HEK293 (cell line): ENCODE data around the gene ACVR1.

ENCODE experiments used
- CTCF ChIA-PET: fragments of 350-600 bp; formaldehyde crosslinking; extraction: SDS; loops from one replicate; lab custom pipeline; 2021; ENCODE audit warnings: antibody characterized with exemption; lab: Yijun Ruan, JAX
- POLR2A ChIA-PET: fragments of 300-600 bp; formaldehyde crosslinking; extraction: SDS; loops from one replicate; lab custom pipeline; 2020; ENCODE audit warnings: antibody characterized with exemption, inconsistent platforms; lab: Yijun Ruan, JAX
- H3K27ac ChIP-seq: fragments of 200-500 bp; sonication (Bioruptor generic); 2 replicates; pipeline ENCODE4 v1.5.1; 2014; ENCODE audit warnings: low read depth, low read length, control low read depth, inconsistent platforms; ENCODE audit errors: extremely low read depth
- H3K36me3 ChIP-seq, 2 experiments: fragments of 200-500 bp in 1 of 2; sonication (Bioruptor generic) in 1 of 2; 1 replicate in 1 of 2; 2 replicates in 1 of 2; pipeline ENCODE4 v1.5.1; 2014 to 2017; ENCODE audit warnings: inconsistent platforms in 2 of 2, low read length in 2 of 2; ENCODE audit not compliant: control insufficient read depth in 2 of 2, insufficient read depth in 1 of 2
- H3K4me1 ChIP-seq: fragments of 200-500 bp; sonication (Bioruptor generic); 2 replicates; pipeline ENCODE4 v1.5.1; 2014; ENCODE audit warnings: mild to moderate bottlenecking, low read length, inconsistent platforms; ENCODE audit not compliant: control insufficient read depth, insufficient read depth
- H3K4me3 ChIP-seq: 2 replicates; pipeline ENCODE4 v1.5.1; 2011; ENCODE audit warnings: low read depth, mild to moderate bottlenecking, control low read depth, low read length, moderate library complexity
- H3K9me3 ChIP-seq: fragments of 200-500 bp; sonication (Bioruptor generic); 2 replicates; pipeline ENCODE4 v1.5.1; 2014; ENCODE audit warnings: low read depth, low read length, inconsistent platforms; ENCODE audit not compliant: control insufficient read depth, insufficient read depth
- KLF16 ChIP-seq: fragments of 450-650 bp; formaldehyde crosslinking; IDR thresholded peaks from 2 replicates; pipeline ENCODE4 v1.5.1; 2017; ENCODE audit warnings: missing biosample characterization, missing genetic modification characterization
- MZF1 ChIP-seq: fragments of 450-650 bp; formaldehyde crosslinking; IDR thresholded peaks from 2 replicates; pipeline ENCODE4 v1.5.1; 2017; ENCODE audit warnings: missing biosample characterization, missing genetic modification characterization, borderline replicate concordance
- OVOL3 ChIP-seq: fragments of 450-650 bp; formaldehyde crosslinking; IDR thresholded peaks from 2 replicates; pipeline ENCODE4 v1.5.1; 2016; ENCODE audit warnings: missing biosample characterization, missing genetic modification characterization
- PBX3 ChIP-seq: sonication (generic); formaldehyde crosslinking; IDR thresholded peaks from 2 replicates; pipeline ENCODE4 v1.8.1; 2022; ENCODE audit warnings: mild to moderate bottlenecking, moderate library complexity, missing genetic modification reagents
- PRDM2 ChIP-seq: fragments of 450-650 bp; formaldehyde crosslinking; IDR thresholded peaks from 2 replicates; pipeline ENCODE4 v1.5.1; 2016; ENCODE audit warnings: missing biosample characterization, missing genetic modification characterization, borderline replicate concordance
- SP7 ChIP-seq: fragments of 450-650 bp; formaldehyde crosslinking; IDR thresholded peaks from 2 replicates; pipeline ENCODE4 v1.5.1; 2016; ENCODE audit warnings: missing biosample characterization, missing genetic modification characterization
- TRIM28 ChIP-seq: IDR thresholded peaks from 2 replicates; pipeline ENCODE4 v1.6.1; 2011; ENCODE audit warnings: low read length, control low read depth, borderline replicate concordance
- ZNF132 ChIP-seq: fragments of 450-650 bp; formaldehyde crosslinking; IDR thresholded peaks from 2 replicates; pipeline ENCODE4 v1.5.1; 2017; ENCODE audit warnings: missing biosample characterization, missing genetic modification characterization, borderline replicate concordance
- ZNF155 ChIP-seq: fragments of 450-650 bp; formaldehyde crosslinking; IDR thresholded peaks from 2 replicates; pipeline ENCODE4 v1.5.1; 2016; ENCODE audit warnings: missing biosample characterization, missing genetic modification characterization
- ZNF2 ChIP-seq: fragments of 450-650 bp; formaldehyde crosslinking; IDR thresholded peaks from 2 replicates; pipeline ENCODE4 v1.5.1; 2016; ENCODE audit warnings: missing biosample characterization, missing genetic modification characterization
- ZNF324 ChIP-seq: fragments of 450-650 bp; formaldehyde crosslinking; IDR thresholded peaks from 2 replicates; pipeline ENCODE4 v1.5.1; 2016; ENCODE audit warnings: missing biosample characterization, missing genetic modification characterization
- ZNF362 ChIP-seq: fragments of 450-650 bp; formaldehyde crosslinking; IDR thresholded peaks from 2 replicates; pipeline ENCODE4 v1.5.1; 2016; ENCODE audit warnings: missing biosample characterization, missing genetic modification characterization
- ZNF394 ChIP-seq: fragments of 450-650 bp; formaldehyde crosslinking; IDR thresholded peaks from 2 replicates; pipeline ENCODE4 v1.5.1; 2016; ENCODE audit warnings: missing biosample characterization, missing genetic modification characterization, mild to moderate bottlenecking, moderate library complexity, borderline replicate concordance
- ZNF488 ChIP-seq: fragments of 450-650 bp; formaldehyde crosslinking; IDR thresholded peaks from 2 replicates; pipeline ENCODE4 v1.5.1; 2016; ENCODE audit warnings: missing biosample characterization, missing genetic modification characterization
- ZNF623 ChIP-seq: fragments of 450-650 bp; formaldehyde crosslinking; IDR thresholded peaks from 2 replicates; pipeline ENCODE4 v1.5.1; 2016; ENCODE audit warnings: missing biosample characterization, missing genetic modification characterization
- ZNF777 ChIP-seq: fragments of 450-650 bp; formaldehyde crosslinking; IDR thresholded peaks from 2 replicates; pipeline ENCODE4 v1.5.1; 2017; ENCODE audit warnings: missing biosample characterization, missing genetic modification characterization, borderline replicate concordance
- ZNF830 ChIP-seq: fragments of 450-650 bp; IDR thresholded peaks from 2 replicates; pipeline ENCODE4 v1.5.0; 2018; ENCODE audit warnings: missing biosample characterization, missing genetic modification characterization, low read depth, mild to moderate bottlenecking, moderate library complexity
- TF ChIP-seq, protein P1 (sequence below): fragments of 450-650 bp; formaldehyde crosslinking; IDR thresholded peaks from 2 replicates; pipeline ENCODE4 v1.5.1; 2016; ENCODE audit warnings: missing biosample characterization, missing genetic modification characterization

Gene ACVR1

DNA sequence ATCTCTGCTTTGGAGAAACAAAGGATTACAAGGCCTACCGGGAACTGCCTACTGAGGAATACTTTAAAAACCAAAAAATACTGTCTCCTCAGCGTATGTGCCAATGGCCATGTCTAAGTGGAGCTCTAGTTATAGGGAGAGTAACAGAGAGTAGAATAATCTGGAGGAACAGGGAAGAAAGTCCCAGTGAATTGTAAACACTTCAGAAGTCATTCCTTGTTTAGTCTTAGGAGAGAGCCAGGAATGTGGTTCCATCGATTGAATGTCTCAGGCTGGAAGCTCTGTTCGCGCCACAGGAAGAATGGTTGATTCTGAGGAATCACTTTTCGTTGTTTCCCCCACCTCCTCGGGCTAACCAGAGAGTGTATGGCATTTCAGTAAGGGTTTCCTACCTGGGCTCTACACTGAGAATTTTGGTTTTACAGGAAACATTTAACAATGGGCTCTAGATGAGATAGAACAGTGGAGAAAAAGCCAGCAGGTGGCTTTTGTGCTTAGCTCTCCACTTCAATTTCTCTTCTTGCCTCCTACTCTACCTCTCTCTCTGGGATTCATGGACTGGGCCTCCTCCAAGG lies 88.7 kb downstream of the ACVR1 start (continued):
- TF ChIP-seq PRDM2 (tag by site-specific recombination) (no peak), ZNF324 (tag by site-specific recombination) (no peak)
- TF ChIP-seq, all 188 proteins: peak for 0

- POLR2A ChIA-PET = no interaction called here
- CTCF ChIA-PET = interaction anchor here (0.7 to 0.9 kb wide), 3 partner anchors 72 to 459 kb away, joined by 3 to 5 read pairs (median 3); no protein-coding TSS in a partner anchor
- TF ChIP-seq OVOL3 = no peak
- TF ChIP-seq MZF1 (tag by site-specific recombination) = peak; percentile 70
- no peak for TF ChIP-seq ZNF132
- TF ChIP-seq TRIM28 = peak; percentile 15; the same call in 1 of the 2 replicates
- TF ChIP-seq PBX3 (CRISPR knock-in tag) = no peak
- TF ChIP-seq KLF16 (tag by site-specific recombination) = no peak
- TF ChIP-seq ZNF777 (tag by site-specific recombination) = no peak
- TF ChIP-seq ZNF394 = no peak
- TF ChIP-seq ZNF2 = no peak
- no peak for TF ChIP-seq ZNF155
- no peak for TF ChIP-seq ZNF830 (tag by site-specific recombination)
- no peak for TF ChIP-seq SP7 (tag by site-specific recombination)
- TF ChIP-seq ZNF623 (tag by site-specific recombination) = no peak
- TF ChIP-seq, protein P1, sequence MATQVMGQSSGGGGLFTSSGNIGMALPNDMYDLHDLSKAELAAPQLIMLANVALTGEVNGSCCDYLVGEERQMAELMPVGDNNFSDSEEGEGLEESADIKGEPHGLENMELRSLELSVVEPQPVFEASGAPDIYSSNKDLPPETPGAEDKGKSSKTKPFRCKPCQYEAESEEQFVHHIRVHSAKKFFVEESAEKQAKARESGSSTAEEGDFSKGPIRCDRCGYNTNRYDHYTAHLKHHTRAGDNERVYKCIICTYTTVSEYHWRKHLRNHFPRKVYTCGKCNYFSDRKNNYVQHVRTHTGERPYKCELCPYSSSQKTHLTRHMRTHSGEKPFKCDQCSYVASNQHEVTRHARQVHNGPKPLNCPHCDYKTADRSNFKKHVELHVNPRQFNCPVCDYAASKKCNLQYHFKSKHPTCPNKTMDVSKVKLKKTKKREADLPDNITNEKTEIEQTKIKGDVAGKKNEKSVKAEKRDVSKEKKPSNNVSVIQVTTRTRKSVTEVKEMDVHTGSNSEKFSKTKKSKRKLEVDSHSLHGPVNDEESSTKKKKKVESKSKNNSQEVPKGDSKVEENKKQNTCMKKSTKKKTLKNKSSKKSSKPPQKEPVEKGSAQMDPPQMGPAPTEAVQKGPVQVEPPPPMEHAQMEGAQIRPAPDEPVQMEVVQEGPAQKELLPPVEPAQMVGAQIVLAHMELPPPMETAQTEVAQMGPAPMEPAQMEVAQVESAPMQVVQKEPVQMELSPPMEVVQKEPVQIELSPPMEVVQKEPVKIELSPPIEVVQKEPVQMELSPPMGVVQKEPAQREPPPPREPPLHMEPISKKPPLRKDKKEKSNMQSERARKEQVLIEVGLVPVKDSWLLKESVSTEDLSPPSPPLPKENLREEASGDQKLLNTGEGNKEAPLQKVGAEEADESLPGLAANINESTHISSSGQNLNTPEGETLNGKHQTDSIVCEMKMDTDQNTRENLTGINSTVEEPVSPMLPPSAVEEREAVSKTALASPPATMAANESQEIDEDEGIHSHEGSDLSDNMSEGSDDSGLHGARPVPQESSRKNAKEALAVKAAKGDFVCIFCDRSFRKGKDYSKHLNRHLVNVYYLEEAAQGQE = no peak
- TF ChIP-seq ZNF488 (tag by site-specific recombination) = no peak
- TF ChIP-seq ZNF362 (tag by site-specific recombination) = no peak
- no peak for TF ChIP-seq ZNF324 (tag by site-specific recombination)
- TF ChIP-seq, all 188 proteins: peak for 2
- H3K9me3 ChIP-seq = no peaks in the 10 kb centered on the region
- no peak overlapping the region for H3K4me3 ChIP-seq
- no peak overlapping the region for H3K27ac ChIP-seq
- H3K36me3 ChIP-seq = no peaks in the 10 kb centered on the region
- peaks cover 13% of the 10 kb centered on the region for H3K4me1 ChIP-seq
These were observed 89.3 kb downstream of the ACVR1 start for GRCh38 chr2:157786663-157787363.
